NCI-H128 (cell line): ENCODE data around the gene PRKCD.

Experiments used
- DNase-seq: peaks from one replicate; lab custom pipeline; 2025; ENCODE audit not compliant: unreplicated experiment; lab: John Stamatoyannopoulos, UW

The PRKCD gene

DNA sequence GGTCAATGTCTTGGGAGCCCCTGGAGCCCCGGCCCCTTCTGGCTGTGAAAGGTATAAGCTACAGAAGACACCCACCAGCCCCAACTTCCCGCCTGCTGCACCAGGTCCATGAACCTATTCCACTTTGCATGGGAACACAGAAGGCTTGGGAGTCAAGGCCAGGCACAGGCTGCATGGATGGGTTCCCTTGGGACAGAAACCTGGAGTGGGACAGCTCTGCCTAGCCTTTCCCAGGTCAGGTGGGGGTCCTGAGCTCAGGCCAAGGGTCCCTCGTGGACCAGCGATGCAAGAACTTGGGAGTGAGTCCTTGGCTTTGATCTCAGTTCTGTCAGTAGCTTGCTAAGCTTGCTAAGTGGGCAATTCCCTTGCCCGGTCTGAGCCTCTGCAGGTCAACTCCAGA is 69.8 kb downstream of the PRKCD start:
- DNase-seq, result no peak

DNA sequence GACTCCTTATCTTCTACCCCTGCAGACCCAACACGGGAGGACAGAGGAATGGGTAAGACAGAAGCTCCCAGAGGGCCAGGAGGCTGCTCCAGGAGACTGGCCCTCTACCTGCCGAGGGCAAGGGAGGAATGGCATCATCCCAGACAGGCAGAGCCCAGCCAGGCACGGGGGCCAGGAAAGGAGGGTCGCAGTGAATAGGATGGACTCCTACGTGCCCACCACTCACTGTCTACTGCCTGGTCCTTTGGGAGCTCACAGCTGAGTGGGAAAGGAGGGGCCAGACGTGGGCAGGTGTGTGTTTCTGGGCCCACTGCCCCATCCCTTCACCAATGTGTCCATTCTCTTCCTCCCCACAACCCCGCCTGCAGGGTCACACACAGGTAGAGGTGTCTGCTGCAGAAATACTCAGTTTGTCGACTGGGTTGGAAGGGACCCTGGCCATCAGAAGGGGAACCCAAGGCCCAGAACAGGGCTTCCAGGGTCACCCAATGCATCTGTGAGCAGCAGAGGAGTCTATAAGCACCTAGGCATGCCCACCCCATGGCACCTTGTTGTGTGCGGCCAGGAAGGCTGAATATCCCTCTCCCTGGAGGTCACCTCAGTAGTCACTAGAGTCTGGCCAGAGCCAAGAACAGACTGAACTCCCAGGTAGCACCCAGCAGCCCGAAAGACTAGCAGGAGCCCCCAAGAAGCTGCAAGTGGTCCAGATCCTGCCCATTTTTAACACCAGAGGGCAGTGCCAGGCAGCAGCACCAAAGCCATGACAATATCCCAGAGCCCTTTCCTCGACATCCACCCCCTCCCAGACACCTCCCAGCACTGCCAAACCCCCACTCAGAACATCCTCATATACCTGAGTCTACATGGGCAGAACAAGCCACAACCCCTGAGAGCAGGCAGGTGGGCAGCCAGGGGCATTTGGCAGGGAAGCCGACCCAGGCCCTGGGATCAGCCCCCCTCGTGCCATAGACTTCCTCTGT is 70.8 kb downstream of the PRKCD start:
- DNase-seq, result no peak

DNA sequence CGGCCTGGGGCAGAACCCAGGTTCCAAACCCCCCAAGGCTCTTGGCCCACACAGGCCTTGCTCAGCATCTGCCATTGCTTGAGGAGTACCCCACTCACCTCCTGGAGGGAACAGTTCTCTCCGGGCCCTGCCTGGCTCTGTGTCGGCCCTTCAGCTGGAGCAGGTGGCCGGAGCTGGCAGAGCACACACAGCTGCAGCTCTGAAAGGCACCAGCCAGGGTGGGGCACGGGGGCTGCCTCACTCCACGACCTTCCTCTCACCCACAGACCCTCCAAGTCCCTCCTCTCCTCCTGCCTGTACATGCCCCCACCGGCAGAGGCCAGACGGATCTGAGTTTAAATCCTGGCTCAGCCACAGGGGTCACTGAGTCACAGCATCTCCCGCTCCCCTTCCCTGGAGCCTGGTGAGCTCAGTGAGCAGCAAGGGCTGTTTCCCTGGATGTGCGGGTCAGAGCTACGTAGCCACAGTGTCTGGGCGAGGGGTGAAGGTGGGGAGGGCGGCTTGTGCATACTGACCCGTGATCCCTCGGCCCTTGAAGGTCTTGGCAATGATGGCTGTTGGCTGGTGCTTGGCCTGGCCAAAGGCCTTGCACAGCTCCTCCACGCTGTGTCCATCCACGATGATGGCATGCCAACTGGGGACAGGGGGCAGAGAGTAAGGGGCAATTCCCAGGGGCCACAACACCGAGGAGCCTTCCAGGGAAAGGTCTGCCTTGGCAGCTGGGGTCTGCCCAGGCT is 71.8 kb downstream of the PRKCD start:
- DNase-seq, result no peak

DNA sequence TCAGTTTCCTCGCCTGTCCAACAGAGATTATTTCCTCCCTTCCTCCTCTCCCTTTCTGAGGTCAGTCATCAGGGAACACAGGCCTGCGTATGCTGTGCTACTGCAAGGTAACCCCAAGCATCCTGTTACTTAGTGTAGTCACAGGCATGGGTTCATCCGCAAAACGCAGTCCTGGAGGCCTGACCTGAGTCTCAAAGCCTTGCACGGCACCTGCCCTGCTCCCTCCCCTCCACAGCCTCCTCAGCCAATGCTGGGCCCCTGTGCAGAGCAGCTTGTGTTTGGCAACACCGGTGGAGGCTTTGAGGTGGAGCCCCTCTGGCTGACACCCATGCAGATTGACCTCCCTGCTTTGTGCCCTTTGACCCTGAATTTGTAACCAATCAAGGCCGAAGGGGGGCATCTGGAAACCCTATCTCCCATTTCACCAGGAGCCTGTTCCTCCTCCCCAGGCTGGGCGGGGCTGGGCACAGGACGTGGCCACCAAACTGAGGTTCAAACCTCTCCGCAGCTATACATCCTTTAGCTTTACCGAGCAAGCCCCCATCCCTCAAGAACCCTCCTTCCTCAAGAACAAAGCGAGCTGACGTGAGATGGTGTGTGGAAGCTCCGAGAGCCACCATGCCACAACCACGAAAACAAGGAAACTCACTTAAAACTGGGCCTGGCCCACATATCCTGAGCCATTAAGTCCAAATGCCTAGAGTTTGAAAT is 73.3 kb downstream of the PRKCD start:
- no peak for DNase-seq

DNA sequence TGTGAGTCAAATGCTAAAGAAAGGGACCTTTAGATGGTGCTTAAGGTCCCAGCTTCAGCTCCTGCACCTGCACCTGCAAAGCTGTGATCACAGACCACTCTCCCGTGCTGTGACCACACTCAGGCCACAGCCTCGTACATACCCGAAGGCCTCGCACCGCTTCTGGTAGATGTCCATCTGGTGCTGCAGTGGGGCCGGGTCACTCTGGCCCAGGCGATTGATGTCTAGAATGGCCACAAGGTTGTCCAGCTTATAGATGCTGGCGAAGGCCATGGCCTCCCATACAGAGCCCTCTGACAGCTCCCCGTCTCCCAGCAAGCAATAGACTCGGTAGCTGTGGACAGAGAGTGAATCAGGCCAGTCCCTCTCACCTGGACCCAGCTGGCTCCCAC is 73.8 kb downstream of the PRKCD start:
- no peak for DNase-seq

DNA sequence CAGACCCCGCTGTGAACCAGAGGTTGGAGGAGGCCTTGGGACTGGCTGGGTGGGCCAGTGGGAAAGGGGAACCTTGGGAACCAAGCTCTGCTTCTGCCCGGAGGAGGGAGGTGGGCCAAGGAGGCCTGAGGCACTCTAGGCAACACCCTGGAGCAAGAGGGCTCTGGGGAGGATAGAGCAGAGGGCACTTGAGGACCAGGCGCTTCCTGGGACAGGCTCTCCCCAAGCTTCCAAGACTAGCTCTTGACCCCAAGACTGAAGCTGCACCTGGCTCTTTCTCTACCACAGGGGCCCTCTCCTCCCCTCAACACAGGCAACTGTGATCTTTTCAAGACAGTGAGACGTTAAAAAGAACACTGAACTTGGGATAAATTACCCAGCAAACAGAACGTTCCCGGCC is 74.5 kb downstream of the PRKCD start:
- no peak for DNase-seq

- no peak for DNase-seq
Measured at GRCh38 chr3:53236112-53236841, 75.3 kb downstream of the PRKCD start.

- DNase-seq, result no peak
Measured at GRCh38 chr3:53238051-53238850, 77.2 kb downstream of the PRKCD start.

DNA sequence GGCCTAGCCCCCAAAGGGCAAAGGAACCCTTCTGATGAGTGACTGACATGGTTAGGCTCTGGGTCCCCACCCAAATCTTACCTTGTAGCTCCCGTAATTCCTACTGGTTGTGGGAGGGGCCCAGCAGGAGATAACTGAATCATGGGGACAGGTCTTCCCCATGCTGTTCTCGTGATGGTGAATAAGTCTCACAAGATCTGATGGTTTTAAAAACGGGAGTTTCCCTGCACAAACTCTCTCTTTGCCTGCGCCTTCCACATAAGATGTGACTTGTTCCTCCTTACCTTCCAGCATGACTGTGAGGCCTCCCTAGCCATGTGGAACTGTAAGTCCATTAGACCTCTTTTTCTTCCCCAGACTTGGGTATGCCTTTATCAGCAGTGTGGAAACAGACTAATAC is 77.9 kb downstream of the PRKCD start:
- no peak for DNase-seq

DNA sequence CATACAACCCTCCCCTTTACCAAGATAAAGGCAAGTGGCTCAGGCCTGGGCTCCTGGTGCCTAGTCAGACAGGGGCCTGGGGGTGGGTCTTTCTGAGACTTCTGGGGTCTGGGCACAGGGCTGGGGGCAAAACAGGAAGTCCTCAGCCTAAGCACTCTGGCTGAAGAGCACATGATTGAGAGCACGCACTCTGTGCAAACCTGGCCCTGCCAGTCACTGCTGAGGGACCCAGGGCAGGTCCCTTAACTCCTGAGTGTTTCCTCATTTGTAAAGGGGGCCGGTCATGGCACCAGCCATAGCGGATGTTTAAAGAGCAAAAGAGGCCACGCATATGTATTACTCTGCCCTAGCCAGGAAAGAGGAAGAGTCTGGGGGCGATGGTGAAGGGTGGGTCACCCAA is 78.8 kb downstream of the PRKCD start:
- no peak for DNase-seq

GRCh38 chr3:53240989-53241972 is 80.3 kb downstream of the PRKCD start:
- DNase-seq, result no peak

GRCh38 chr3:53242155-53242554 is 81.1 kb downstream of the PRKCD start:
- DNase-seq, result no peak
